Activated naive CD4-positive, alpha-beta T cell treated with anti-CD3 and anti-CD28 coated beads for 36 hours (primary cell): ENCODE data around the gene SMARCD3. TPM values are rescaled to one million over a fixed set of nuclear protein-coding genes. Genes with fewer than 3 reads are reported as not detected.

Experiments
- CTCF ChIA-PET: fragments of 350-600 bp; sonication (Branson Sonifier 250); formaldehyde crosslinking; loops from one replicate; lab custom pipeline; 2021; ENCODE audit warnings: antibody characterized with exemption; lab: Charles Lee
- DNase-seq: peaks from one replicate; pipeline ENCODE4 v3.0.0-alpha.2; 2020
- H3K27ac Mint-ChIP-seq: one replicate; pipeline ENCODE4 v1.8.0; 2021; ENCODE audit warnings: mild to moderate bottlenecking, mixed read lengths
- H3K27me3 Mint-ChIP-seq: one replicate; pipeline ENCODE4 v1.8.0; 2021; ENCODE audit warnings: low read depth, mixed read lengths
- H3K36me3 Mint-ChIP-seq: one replicate; pipeline ENCODE4 v1.8.0; 2021; ENCODE audit warnings: low read depth, mixed read lengths
- H3K4me1 Mint-ChIP-seq: one replicate; pipeline ENCODE4 v1.8.0; 2021; ENCODE audit warnings: low read depth, mixed read lengths
- H3K4me3 Mint-ChIP-seq: one replicate; pipeline ENCODE4 v1.8.0; 2021; ENCODE audit warnings: mild to moderate bottlenecking, moderate library complexity, mixed read lengths
- H3K9me3 Mint-ChIP-seq: one replicate; pipeline ENCODE4 v1.8.0; 2021; ENCODE audit warnings: mixed read lengths
- intact Hi-C: fragments of 100-400 bp; cut with micrococcal nuclease; formaldehyde crosslinking; loops from one replicate; pipeline ENCODE4 v1.15.1; 2023
- total RNA-seq, 2 experiments: library from RNA; stranded (reverse); gene quantifications; one replicate each; pipeline ENCODE4 v1.2.3, GENCODE V29; 2021

The SMARCD3 gene
- total RNA-seq, 2 experiments from 2014 or later, result 4.5 to 5.8 TPM

GRCh38 chr7:151226875-151227782 lies 21.4 kb downstream of the SMARCD3 start, which contains the start of gene ABCF2:
ABCF2 (minus strand) TSS chr7:151227205; CDS start chr7:151226458, 747 bp downstream.
- DNase-seq, result peak; percentile 100
- Mint-ChIP-seq H3K27ac (peak within 1 kb of the TSS; percentile 81), H3K9me3 (no peaks in the 10 kb centered on the region), H3K4me1 (peaks cover 43% of the 10 kb centered on the region), H3K27me3 (no peaks in the 10 kb centered on the region), H3K4me3 (peak within 1 kb of the TSS; percentile 99), H3K36me3 (peaks cover 32% of the 10 kb centered on the region)
- intact Hi-C loops, result loop anchor here (1.0 to 2.0 kb wide), 9 partner anchors 17 to 406 kb away; partner anchors contain the start of genes ABCB8 and TMUB1
- CTCF ChIA-PET, result interaction anchor here (0.8 to 12.4 kb wide), 6 partner anchors 18 to 88 kb away, joined by 3 to 97 read pairs (median 4); no protein-coding TSS in a partner anchor

- H3K9me3 Mint-ChIP-seq, result no peaks in the 10 kb centered on the region
- peak overlapping the region; percentile 81 for H3K27ac Mint-ChIP-seq
- peaks cover 33% of the 10 kb centered on the region for H3K36me3 Mint-ChIP-seq
- H3K27me3 Mint-ChIP-seq, result no peaks in the 10 kb centered on the region
- CTCF ChIA-PET, result interaction anchor here (0.9 to 12.4 kb wide), 4 partner anchors 19 to 85 kb away, joined by 3 to 97 read pairs (median 4); no protein-coding TSS in a partner anchor
- intact Hi-C loops, result loop anchor here (2.0 kb wide), 3 partner anchors 50 to 406 kb away; partner anchors contain the start of gene ABCB8
- peak overlapping the region; percentile 99 for H3K4me3 Mint-ChIP-seq
- DNase-seq, result no peak
- peaks cover 37% of the 10 kb centered on the region for H3K4me1 Mint-ChIP-seq
These were observed 22.0 kb downstream of the SMARCD3 start for GRCh38 chr7:151226560-151226874.

GRCh38 chr7:151225948-151226510 lies 22.5 kb downstream of the SMARCD3 start:
- H3K27me3 Mint-ChIP-seq, result no peaks in the 10 kb centered on the region
- CTCF ChIA-PET, result interaction anchor here (0.8 to 12.4 kb wide), 4 partner anchors 19 to 102 kb away, joined by 3 to 97 read pairs (median 3); no protein-coding TSS in a partner anchor
- no peak overlapping the region for H3K27ac Mint-ChIP-seq
- DNase-seq, result no peak
- peaks cover 34% of the 10 kb centered on the region for H3K36me3 Mint-ChIP-seq
- no peaks in the 10 kb centered on the region for H3K9me3 Mint-ChIP-seq
- H3K4me1 Mint-ChIP-seq, result peaks cover 32% of the 10 kb centered on the region
- H3K4me3 Mint-ChIP-seq, result peak overlapping the region; percentile 99
- intact Hi-C loops, result loop anchor here (2.0 kb wide), 3 partner anchors 51 to 407 kb away; partner anchors contain the start of gene ABCB8

GRCh38 chr7:151223728-151224127 lies 24.8 kb downstream of the SMARCD3 start:
- CTCF ChIA-PET, result interaction anchor here (0.6 to 12.4 kb wide), 2 partner anchors 16 to 22 kb away, joined by 3 to 97 read pairs; no protein-coding TSS in a partner anchor
- Mint-ChIP-seq H3K4me3 (no peak overlapping the region), H3K36me3 (peaks cover 44% of the 10 kb centered on the region), H3K27ac (no peak overlapping the region), H3K4me1 (peaks cover 32% of the 10 kb centered on the region), H3K27me3 (no peaks in the 10 kb centered on the region), H3K9me3 (no peaks in the 10 kb centered on the region)
- DNase-seq, result no peak
- intact Hi-C loops, result no loop called here

GRCh38 chr7:151218170-151218569 lies 30.3 kb downstream of the SMARCD3 start:
- DNase-seq, result no peak
- Mint-ChIP-seq H3K27me3 (no peaks in the 10 kb centered on the region), H3K27ac (no peak overlapping the region), H3K9me3 (no peaks in the 10 kb centered on the region), H3K4me3 (no peak overlapping the region), H3K4me1 (no peaks in the 10 kb centered on the region), H3K36me3 (peaks cover 49% of the 10 kb centered on the region)
- intact Hi-C loops, result no loop called here
- CTCF ChIA-PET, result interaction anchor here (12.4 kb wide), 1 partner anchor 27 kb away, joined by 97 read pairs; no protein-coding TSS in a partner anchor

GRCh38 chr7:151215396-151215795 lies 33.1 kb downstream of the SMARCD3 start:
- no peaks in the 10 kb centered on the region for H3K9me3 Mint-ChIP-seq
- no peaks in the 10 kb centered on the region for H3K27me3 Mint-ChIP-seq
- no peak for DNase-seq
- H3K4me3 Mint-ChIP-seq, result no peak overlapping the region
- CTCF ChIA-PET, result interaction anchor here (0.6 kb wide), 1 partner anchor 40 kb away, joined by 3 read pairs; no protein-coding TSS in a partner anchor
- H3K27ac Mint-ChIP-seq, result no peak overlapping the region
- intact Hi-C loops, result no loop called here
- H3K36me3 Mint-ChIP-seq, result peaks cover 42% of the 10 kb centered on the region
- H3K4me1 Mint-ChIP-seq, result no peaks in the 10 kb centered on the region

- no peaks in the 10 kb centered on the region for H3K27me3 Mint-ChIP-seq
- DNase-seq, result no peak
- H3K27ac Mint-ChIP-seq, result no peak overlapping the region
- H3K9me3 Mint-ChIP-seq, result no peaks in the 10 kb centered on the region
- intact Hi-C loops, result no loop called here
- no peaks in the 10 kb centered on the region for H3K4me1 Mint-ChIP-seq
- CTCF ChIA-PET, result interaction anchor here (0.7 to 2.0 kb wide), 2 partner anchors 30 to 96 kb away, joined by 3 to 7 read pairs; no protein-coding TSS in a partner anchor
- no peak overlapping the region for H3K4me3 Mint-ChIP-seq
- H3K36me3 Mint-ChIP-seq, result peaks cover 34% of the 10 kb centered on the region
These were observed 34.7 kb downstream of the SMARCD3 start for GRCh38 chr7:151213826-151214225.

- intact Hi-C loops, result no loop called here
- DNase-seq, result no peak
These were observed 35.9 kb downstream of the SMARCD3 start for GRCh38 chr7:151212626-151213025.

GRCh38 chr7:151211155-151211772 lies 37.2 kb downstream of the SMARCD3 start:
- Mint-ChIP-seq H3K27me3 (no peaks in the 10 kb centered on the region), H3K36me3 (peaks cover 22% of the 10 kb centered on the region), H3K4me3 (no peak overlapping the region), H3K4me1 (peaks cover 15% of the 10 kb centered on the region), H3K27ac (no peak overlapping the region), H3K9me3 (no peaks in the 10 kb centered on the region)
- intact Hi-C loops, result no loop called here
- CTCF ChIA-PET, result interaction anchor here (0.9 to 1.1 kb wide), 2 partner anchors 14 to 33 kb away, joined by 3 read pairs; no protein-coding TSS in a partner anchor
- DNase-seq, result no peak

More at GRCh38 chr7:151212626-151213025, 35.9 kb downstream of the SMARCD3 start:
- no peak overlapping the region for H3K4me3 Mint-ChIP-seq
- H3K4me1 Mint-ChIP-seq, result peaks cover 3% of the 10 kb centered on the region
- CTCF ChIA-PET, result interaction anchor here (1.1 to 2.0 kb wide), 2 partner anchors 22 to 31 kb away, joined by 3 to 7 read pairs; no protein-coding TSS in a partner anchor
- H3K27me3 Mint-ChIP-seq, result no peaks in the 10 kb centered on the region
- peaks cover 23% of the 10 kb centered on the region for H3K36me3 Mint-ChIP-seq
- no peaks in the 10 kb centered on the region for H3K9me3 Mint-ChIP-seq
- H3K27ac Mint-ChIP-seq, result no peak overlapping the region

- CTCF ChIA-PET, result no interaction called here
- Mint-ChIP-seq H3K9me3 (no peaks in the 10 kb centered on the region), H3K4me3 (no peak within 1 kb of the TSS), H3K36me3 (peaks cover 16% of the 10 kb centered on the region), H3K4me1 (peaks cover 17% of the 10 kb centered on the region), H3K27me3 (no peaks in the 10 kb centered on the region), H3K27ac (no peak within 1 kb of the TSS)
- no peak for DNase-seq
- intact Hi-C loops, result no loop called here
These were observed 38.2 kb downstream of the SMARCD3 start, which contains the start of gene H2BK1 for GRCh38 chr7:151210087-151210854. H2BK1 (minus strand) TSS chr7:151210488; CDS start chr7:151210318, 170 bp downstream.

GRCh38 chr7:151209588-151209987 lies 38.9 kb downstream of the SMARCD3 start:
- no peaks in the 10 kb centered on the region for H3K9me3 Mint-ChIP-seq
- H3K4me3 Mint-ChIP-seq, result no peak overlapping the region
- H3K4me1 Mint-ChIP-seq, result peaks cover 17% of the 10 kb centered on the region
- H3K36me3 Mint-ChIP-seq, result peaks cover 9% of the 10 kb centered on the region
- CTCF ChIA-PET, result no interaction called here
- peaks cover 2% of the 10 kb centered on the region for H3K27me3 Mint-ChIP-seq
- DNase-seq, result no peak
- intact Hi-C loops, result no loop called here
- H3K27ac Mint-ChIP-seq, result no peak overlapping the region
